Suprapubic skin (tissue), 4 donors: ENCODE results near the gene COL16A1.

Experiments used
- POLR2A ChIP-seq, 2 donors: fragments of 450-650 bp; IDR thresholded peaks; one replicate each; pipeline ENCODE4 v1.6.1; 2017; ENCODE audit warnings: antibody characterized with exemption in 2 of 2, mild to moderate bottlenecking in 2 of 2, moderate library complexity in 2 of 2
- POLR2AphosphoS5 ChIP-seq, 3 donors: sonication (generic); formaldehyde crosslinking; IDR thresholded peaks; one replicate each; pipeline ENCODE4 v1.6.1; 2017; ENCODE audit warnings: antibody characterized with exemption in 3 of 3
- TF ChIP-seq, protein P1 (sequence below), 2 donors: fragments of 200-600 bp in 1 of 2; fragments of 450-650 bp in 1 of 2; sonication (generic) in 1 of 2; IDR thresholded peaks; one replicate each; pipeline ENCODE4 v1.5.1; 2016 to 2019; ENCODE audit warnings: antibody characterized with exemption in 2 of 2, mild to moderate bottlenecking in 1 of 2, moderate library complexity in 1 of 2

- TF ChIP-seq, protein P1, sequence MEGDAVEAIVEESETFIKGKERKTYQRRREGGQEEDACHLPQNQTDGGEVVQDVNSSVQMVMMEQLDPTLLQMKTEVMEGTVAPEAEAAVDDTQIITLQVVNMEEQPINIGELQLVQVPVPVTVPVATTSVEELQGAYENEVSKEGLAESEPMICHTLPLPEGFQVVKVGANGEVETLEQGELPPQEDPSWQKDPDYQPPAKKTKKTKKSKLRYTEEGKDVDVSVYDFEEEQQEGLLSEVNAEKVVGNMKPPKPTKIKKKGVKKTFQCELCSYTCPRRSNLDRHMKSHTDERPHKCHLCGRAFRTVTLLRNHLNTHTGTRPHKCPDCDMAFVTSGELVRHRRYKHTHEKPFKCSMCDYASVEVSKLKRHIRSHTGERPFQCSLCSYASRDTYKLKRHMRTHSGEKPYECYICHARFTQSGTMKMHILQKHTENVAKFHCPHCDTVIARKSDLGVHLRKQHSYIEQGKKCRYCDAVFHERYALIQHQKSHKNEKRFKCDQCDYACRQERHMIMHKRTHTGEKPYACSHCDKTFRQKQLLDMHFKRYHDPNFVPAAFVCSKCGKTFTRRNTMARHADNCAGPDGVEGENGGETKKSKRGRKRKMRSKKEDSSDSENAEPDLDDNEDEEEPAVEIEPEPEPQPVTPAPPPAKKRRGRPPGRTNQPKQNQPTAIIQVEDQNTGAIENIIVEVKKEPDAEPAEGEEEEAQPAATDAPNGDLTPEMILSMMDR (IDR thresholded peaks at IDR 0.05): no peak
- TF ChIP-seq POLR2A (IDR thresholded peaks at IDR 0.05): no peak
- no peak for TF ChIP-seq POLR2AphosphoS5 (IDR thresholded peaks at IDR 0.05)
Observed at GRCh38 chr1:31675756-31676155, 28.1 kb downstream of the COL16A1 start.
